GM19240 (cell line): ENCODE results near the gene ZNRD2.
A peak's percentile ranks its signal among the peaks of the same experiment; 100 is the strongest.
"Not testable (repeated sequence)": the region's sequence is repeated elsewhere in the genome, so short reads cannot be mapped to it uniquely, and the experiment has no call there.

ENCODE experiments used
- DNase-seq: peaks from one replicate; pipeline ENCODE4 v3.0.0; 2011; ENCODE audit warnings: low spot score; ENCODE audit not compliant: insufficient read length

ZNRD2 gene, protein sequence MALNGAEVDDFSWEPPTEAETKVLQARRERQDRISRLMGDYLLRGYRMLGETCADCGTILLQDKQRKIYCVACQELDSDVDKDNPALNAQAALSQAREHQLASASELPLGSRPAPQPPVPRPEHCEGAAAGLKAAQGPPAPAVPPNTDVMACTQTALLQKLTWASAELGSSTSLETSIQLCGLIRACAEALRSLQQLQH

DNA sequence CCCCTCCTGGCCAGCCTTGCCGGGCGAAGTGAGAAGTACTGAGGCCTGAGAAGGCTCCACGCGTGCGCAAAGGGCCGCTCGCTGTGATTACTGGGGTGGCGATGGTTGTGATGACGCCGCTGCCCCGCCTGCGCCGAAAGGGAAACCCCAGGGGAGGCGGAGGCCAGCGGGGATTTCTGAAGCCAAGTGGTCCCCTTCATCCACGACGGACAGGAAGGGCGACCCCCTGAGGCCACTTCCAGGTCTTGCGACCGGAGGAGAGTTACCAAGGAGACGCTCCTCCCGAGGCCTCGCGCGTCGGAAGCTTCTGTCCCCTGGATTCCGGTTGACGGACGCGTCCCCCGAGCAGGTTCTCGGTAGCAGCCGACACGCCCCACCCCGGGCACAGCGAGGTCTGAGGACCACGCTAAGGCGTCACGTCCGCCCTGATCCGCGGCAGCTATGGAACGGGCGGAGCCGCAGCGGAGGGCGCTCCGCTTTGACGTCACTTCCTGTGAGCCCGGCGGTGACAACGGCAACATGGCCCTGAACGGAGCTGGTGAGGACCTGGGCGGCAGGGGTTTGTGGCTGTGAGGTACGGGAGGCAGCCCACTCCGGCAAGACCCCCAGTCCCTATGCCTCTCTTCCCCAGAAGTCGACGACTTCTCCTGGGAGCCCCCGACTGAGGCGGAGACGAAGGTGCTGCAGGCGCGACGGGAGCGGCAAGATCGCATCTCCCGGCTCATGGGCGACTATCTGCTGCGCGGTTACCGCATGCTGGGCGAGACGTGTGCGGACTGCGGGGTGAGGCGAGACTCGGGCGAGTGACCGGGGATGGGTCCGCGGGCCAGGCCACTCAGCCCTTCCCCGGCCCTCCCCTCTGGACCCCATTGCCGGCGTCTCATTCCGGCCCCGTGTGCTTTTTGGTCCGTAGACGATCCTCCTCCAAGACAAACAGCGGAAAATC is at the start of gene ZNRD2:
ZNRD2 (plus strand) TSS at position 505 of the 946 bp plus-strand sequence; CDS start at position 520, 15 bp downstream.
- peak; percentile 98 for DNase-seq

DNA sequence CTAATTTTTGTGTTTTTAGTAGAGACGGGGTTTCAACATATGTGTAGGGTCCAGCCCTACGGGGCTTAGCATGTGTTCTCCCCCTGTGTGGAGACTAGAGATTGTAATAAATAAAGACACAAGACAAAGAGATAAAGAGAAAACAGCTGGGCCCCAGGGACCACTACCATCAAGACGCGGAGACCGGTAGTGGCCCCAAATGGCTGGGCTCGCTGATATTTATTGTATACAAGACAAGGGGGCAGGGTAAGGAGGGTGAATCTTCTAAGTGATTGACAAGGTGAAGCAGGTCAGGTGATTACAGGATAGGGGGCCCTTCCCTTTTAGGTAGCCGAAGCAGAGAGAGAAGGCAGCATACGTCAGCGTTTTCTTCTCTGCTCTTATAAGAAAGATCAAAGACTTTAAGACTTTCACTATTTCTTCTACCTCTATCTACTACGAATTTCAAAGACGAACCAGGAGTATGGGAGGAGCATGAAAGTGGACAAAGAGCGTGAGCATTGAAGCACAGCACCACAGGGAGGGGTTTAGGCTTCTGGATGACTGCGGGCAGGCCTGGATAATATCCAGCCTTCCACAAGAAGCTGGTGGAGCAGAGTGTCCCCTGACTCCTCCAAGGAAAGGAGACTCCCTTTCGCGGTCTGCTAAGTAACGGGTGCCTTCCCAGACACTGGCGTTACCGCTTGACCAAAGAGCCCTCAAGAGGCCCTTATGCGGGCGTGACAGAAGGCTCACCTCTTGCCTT is 48.3 kb upstream of the ZNRD2 start:
- not testable (repeated sequence) for DNase-seq

GRCh38 chr11:65522718-65523630 is 47.3 kb upstream of the ZNRD2 start:
- not testable (repeated sequence) for DNase-seq

GRCh38 chr11:65523631-65523968 is 46.7 kb upstream of the ZNRD2 start:
- not testable (repeated sequence) for DNase-seq

DNA sequence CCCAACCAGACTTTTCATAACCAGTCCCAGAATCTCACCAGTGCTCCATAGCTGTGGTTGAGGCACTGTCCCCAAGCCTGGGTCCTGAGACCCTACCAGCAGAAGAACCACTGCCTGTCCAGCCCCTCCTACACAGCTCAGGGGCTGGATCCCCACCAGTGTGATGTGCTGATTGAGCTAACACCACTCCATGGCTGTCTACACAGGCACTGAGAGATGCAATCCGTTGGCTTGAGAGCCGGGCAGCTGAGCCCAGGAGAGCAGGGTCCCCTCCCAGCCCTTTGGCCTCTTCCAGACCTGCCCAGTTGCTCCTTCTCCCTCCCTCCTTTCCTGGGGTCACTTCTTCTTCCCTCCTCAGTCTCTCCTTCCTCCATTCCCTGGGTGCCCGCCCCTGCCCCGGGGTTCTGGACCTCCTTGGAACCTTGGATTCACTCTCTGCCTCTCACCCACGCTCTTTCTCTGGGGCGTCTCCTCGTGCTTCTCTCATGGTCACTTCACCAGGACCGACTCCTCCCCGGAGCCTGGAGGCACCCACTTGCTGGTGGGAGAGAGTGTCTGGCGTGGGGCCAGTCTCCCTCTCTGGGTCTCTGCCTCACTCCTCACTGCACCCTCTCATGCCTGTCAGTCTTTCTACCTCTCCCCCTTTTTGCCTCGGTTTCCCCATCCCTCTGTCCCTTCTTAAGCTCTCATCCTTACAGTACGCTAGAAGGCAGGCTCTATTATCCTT is 46.1 kb upstream of the ZNRD2 start:
- no peak for DNase-seq

DNA sequence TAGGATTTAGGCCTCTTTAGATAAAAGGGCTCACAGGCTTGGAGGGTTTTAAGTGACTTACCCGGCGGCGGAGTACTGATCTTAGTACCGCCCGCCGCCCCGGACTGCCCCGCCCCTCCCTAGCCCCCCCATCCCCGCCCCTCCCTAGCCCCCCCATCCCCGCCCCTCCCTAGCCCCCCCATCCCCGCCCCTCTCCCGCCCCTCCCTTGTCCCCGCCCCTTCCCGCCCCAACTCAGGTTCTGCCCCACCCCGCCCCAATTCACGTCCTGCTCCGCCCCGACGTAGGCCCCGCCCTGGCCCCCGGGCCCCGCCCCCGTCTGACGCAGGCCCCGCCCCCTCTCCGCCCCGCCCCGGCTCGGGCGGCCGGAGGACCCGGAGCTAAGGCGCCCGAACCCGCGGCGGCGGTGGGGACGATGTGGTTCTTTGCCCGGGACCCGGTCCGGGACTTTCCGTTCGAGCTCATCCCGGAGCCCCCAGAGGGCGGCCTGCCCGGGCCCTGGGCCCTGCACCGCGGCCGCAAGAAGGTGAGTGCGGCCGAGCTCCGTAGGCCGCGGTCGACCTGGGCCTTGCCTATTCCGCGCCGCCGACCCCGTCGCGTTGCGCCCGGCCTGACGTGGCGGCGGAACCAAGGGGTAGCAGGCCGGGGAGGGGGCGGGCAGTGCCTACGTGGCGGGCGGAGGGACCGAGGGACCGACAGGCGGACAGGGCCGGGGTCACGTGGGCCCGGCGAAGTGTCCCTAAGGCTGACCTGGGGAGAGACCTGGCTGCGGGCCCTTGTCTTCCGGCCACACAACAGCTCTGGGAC is 45.3 kb upstream of the ZNRD2 start, which contains the start of gene SCYL1:
SCYL1 (plus strand) TSS at position 343 of the 805 bp plus-strand sequence; CDS start at position 414, 71 bp downstream.
- DNase-seq: no peak

DNA sequence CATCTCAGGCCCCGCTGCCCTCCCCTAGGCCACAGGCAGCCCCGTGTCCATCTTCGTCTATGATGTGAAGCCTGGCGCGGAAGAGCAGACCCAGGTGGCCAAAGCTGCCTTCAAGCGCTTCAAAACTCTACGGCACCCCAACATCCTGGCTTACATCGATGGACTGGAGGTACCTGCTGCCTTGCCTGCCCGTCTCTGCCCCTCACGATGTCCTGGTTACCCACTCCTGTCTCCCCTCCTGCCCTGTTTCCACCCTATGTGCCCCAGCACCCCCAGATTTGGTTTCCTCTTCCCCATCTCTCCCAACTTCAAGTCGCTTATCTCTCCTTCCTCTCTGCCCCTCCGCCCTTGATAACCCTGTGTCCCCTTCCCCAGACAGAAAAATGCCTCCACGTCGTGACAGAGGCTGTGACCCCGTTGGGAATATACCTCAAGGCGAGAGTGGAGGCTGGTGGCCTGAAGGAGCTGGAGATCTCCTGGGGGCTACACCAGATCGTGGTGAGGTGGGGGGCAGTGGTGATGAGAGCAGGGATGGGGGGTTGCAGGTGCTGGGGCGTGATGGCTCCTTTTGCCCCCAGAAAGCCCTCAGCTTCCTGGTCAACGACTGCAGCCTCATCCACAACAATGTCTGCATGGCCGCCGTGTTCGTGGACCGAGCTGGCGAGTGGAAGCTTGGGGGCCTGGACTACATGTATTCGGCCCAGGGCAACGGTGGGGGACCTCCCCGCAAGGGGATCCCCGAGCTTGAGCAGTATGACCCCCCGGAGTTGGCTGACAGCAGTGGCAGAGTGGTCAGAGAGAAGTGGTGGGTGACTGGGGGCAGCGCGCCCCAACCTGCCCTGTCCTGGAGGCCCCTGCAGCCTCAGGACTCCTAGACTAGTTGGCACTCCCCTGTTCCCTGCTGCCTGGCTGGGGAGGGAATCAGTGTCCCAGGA is 44.5 kb upstream of the ZNRD2 start:
- no peak for DNase-seq

- no peak for DNase-seq
Measured at GRCh38 chr11:65526744-65527143, 43.5 kb upstream of the ZNRD2 start.

GRCh38 chr11:65528819-65529350 is 41.4 kb upstream of the ZNRD2 start:
- DNase-seq: no peak

DNA sequence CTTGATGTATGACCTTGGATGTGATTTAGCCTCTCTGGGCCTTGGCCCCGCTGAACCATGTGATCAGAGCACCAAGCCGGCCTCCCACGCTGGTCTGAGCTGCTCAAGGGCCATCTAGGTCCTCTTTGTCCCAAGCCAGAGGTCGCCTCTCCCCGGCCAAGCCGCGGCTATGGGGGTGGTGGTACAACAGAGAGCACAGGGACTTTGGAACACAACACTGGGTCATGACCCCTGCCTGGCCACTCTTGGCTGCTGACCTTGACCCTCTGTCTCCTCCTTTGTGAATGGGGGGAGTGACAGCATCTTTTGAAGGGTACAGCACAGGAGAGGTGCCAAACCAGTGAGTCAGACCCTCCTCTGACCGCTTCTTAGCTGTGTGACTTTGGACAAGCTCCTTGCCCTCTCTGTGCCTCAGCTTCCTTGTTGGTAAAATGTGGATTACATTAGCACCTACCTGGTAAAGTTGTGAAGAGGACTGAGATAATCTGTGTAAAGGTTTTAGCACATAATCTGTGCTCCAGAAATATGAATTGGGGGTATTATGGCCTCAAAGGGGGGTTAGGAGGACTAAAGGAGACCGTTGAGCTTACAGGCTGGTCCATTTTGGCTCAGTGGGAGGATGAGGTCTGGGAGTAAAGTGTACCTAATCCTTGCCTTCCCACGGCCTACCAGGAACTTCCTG is 40.7 kb upstream of the ZNRD2 start:
- no peak for DNase-seq

GRCh38 chr11:65530157-65530496 is 40.1 kb upstream of the ZNRD2 start:
- DNase-seq: no peak

DNA sequence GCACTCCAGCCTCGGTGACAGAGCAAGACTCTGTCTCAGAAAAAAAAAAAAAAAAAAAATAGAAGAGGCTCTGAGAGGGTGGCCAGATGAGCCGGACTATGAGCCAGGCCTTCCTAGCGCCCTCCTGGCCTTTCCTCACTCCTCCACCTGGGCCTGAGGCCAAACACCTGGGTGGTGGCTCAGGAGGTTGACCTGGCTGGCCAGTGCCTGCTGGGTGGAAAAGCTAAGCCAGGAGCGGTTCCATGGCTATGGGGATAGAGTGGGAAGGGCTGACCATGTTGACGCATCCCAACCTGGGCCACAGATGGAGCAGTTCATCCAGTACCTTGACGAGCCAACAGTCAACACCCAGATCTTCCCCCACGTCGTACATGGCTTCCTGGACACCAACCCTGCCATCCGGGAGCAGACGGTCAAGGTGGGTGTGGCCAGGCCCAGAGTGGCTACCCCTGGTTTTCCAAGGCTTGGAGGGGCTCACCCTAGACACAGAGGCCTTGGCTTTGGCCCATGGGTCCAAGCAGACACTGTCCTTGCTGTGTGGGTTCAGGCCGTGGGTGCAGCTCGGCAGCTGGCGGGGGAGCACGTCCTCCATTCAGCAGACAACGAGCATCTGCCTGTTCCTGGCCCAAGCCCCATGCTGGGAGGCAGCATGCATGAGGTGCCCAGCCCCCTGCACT is 37.8 kb upstream of the ZNRD2 start:
- DNase-seq: no peak

- no peak for DNase-seq
Measured at GRCh38 chr11:65535102-65535501, 35.2 kb upstream of the ZNRD2 start.

DNA sequence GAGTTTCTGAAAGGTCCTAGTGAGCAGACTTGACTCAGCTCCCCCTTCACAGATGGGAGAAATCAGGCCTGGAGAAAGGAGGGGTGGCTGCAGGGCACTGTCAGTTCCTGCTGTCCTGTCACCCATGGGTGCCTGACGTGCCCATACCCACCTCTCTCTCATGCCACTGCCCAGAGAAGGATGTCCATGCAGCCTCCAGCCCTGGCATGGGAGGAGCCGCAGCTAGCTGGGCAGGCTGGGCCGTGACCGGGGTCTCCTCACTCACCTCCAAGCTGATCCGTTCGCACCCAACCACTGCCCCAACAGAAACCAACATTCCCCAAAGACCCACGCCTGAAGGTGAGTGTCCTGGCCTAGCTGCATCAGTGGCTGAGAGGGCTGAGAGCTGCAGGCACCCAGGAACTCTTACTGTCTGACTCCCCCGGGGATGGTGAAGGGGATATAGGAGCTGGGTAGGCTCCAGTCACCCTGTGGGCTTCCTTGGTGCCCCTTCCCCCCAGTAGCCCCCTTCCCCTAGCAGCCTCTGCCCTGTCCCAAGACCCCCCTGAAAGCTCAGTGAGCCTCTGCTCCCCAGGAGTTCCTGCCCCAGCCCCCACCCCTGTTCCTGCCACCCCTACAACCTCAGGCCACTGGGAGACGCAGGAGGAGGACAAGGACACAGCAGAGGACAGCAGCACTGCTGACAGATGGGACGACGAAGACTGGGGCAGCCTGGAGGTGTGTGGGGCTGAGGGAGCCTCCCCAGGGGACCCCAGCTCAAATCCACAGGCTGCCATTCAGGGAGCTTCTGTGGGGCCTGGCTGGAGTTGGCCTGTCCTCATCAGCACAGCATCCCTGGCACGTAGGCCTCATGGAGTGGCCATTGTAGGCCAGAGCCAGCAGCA is 33.6 kb upstream of the ZNRD2 start:
- DNase-seq: no peak

DNA sequence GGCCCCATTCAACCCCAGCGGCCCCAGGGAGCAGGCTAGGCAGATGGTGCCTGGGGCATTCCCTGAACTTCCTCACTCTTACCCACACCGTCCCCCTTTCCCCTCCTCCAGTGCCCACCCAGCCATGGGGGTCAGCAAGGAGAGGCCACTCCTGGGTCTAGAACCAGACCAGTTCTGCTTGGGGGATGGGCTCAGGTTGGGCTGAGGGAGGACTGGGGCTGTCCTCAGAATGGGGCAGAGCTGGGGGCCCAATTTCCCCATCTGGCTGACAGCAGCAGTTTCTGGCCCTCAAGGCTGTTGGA is 33.0 kb upstream of the ZNRD2 start:
- DNase-seq: no peak

GRCh38 chr11:65537620-65538231 is 32.6 kb upstream of the ZNRD2 start:
- no peak for DNase-seq
